SK-N-MC (cell line): ENCODE measurements around the gene DAB2IP.

Source experiments
- EZH2 ChIP-seq: fragments of 200-600 bp; sonication (generic); IDR thresholded peaks from one replicate; pipeline ENCODE4 v1.6.1; 2017; ENCODE audit warnings: antibody characterized with exemption
- FOXP2 ChIP-seq: optimal IDR thresholded peaks from 2 replicates; pipeline ENCODE3; 2011; ENCODE audit warnings: mild to moderate bottlenecking, moderate library complexity; ENCODE audit not compliant: insufficient read depth; ENCODE audit errors: extremely low read length, control extremely low read depth
- POLR2AphosphoS5 ChIP-seq: IDR thresholded peaks from 2 replicates; pipeline ENCODE4 v1.6.1; 2012; ENCODE audit warnings: mild to moderate bottlenecking, low read depth, low read length, borderline replicate concordance

DNA sequence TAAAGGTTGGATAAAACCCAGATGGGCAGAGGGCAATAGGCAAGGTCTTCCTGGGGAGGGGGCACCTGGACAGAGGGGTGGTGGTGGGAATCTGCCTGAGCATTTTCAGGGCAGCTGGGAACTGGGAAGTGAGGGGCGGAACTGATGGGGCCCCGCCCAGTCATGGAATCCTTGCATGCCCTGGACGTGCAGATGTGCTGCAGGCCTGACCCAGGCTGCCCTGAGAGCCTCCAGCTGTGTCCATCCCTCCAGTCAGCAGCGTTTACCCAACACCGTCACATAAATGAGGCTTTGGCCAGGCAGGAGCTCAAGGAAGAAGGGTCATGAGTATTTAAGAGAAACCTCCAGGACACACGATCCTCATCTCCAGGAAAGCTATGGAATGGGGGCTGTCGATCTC, 70.3 kb downstream of the DAB2IP start:
- TF ChIP-seq EZH2 (no peak), POLR2AphosphoS5 (no peak), FOXP2 (no peak)
